Measurements from ENCODE around the gene SCAPER. TPM values are rescaled to one million over a fixed set of nuclear protein-coding genes. Genes with fewer than 3 reads are reported as not detected.
A peak's percentile ranks its signal among the peaks of the same experiment; 100 is the strongest.
"Not testable (repeated sequence)": the region's sequence is repeated elsewhere in the genome, so short reads cannot be mapped to it uniquely, and the experiment has no call there.

SCAPER gene
- total RNA-seq, 1 donor from 2014 or later = 5.3 TPM

DNA sequence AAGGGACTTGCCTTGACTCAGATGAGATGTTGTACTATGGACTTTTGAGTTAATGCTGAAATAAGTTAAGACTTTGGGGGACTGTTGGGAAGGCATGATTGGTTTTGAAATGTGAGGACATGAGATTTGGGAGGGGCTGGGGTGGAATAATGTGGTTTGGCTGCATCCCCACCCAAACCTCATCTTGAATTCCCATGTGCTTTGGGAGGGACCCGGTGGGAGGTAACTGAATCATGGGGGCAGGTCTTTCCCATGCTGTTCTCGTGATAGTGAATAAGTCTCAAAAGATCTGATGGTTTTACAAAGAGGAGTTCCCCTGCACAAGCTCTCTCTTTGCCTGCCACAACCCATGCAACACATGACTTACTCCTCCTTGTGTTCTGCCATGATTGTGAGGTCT, 474.4 kb downstream of the SCAPER start:
- DNase-seq (ENCODE audit: low read depth in 2 of 2) = not testable (repeated sequence)

DNA sequence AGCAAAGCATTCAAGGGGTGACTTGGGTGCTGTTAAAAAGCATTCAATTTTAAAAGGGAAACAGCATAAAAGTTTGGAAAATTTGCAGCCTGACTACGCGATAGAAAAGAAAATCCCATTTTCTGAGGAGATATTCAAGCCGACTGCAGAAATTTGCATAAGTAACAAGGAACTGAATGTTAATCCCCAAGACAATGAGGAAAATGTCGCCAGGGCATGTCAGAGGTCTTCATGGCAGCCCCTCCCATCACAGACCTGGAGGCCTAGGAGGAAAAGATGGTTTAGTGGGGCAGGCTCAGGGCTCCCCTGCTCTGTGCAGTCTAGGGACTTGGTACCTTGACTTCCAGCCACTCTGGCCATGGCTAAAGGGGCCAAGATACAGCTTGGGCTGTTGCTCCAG, 475.5 kb downstream of the SCAPER start:
- no peak for DNase-seq (ENCODE audit: low read depth in 2 of 2)

DNA sequence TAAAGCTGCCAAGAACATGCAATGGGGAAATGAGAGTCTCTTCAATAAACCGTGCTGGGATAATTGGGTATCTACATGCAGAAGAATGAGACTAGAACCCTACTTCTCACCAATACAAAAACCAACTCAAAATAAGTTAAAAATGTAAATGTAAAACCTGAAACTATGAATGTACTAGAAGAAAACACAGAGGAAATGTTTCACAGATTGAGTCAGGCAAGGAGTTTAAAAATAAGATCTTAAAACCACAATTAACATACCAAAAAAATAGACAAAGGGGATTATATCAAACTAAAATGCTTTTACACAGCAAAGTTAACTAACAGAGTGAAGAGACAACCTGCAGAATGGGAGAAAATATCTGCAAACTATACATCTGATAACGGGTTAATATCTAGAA, 478.2 kb downstream of the SCAPER start:
- no peak for DNase-seq (ENCODE audit: low read depth in 2 of 2)

DNA sequence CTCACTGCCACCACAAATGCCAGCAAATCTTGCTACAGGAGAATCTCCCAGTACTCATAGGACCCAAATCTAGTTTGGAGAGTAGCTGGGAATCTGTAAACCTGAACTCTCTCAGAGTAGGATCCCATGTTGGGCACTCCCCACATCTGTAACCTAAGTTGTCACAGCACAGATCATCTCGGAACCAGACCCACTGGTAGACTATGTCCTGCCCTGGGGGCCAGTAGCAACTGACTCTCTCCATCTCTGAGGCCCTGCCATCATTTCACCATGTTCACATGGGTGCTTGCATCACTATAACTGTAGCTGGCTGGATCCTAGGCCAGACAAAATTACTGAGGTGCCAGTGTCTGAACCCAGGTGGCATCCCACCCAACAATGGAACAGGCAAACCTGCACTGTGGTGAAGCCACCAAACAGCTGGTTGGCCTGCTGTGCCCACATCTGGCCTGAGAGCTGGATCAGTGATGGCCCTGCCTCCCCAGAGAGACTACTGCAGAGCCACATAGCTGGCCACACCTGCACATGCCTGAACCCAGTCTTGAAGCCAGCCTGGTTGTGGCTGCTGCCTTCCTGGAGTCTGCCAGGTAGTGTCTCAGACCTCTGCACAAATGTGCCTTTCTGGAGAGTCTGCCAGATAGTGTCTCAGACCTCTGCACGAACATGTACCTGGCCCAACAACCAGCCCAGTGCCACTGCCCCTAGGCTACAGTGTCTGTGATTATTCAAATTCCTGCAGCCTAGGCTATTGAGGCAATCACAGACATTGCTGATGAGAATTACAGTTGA, 486.6 kb downstream of the SCAPER start:
- no peak for DNase-seq (ENCODE audit: low read depth in 2 of 2)

GRCh38 chr15:76401285-76401684, 503.9 kb downstream of the SCAPER start:
- no peak for DNase-seq (ENCODE audit: low read depth in 2 of 2)

DNA sequence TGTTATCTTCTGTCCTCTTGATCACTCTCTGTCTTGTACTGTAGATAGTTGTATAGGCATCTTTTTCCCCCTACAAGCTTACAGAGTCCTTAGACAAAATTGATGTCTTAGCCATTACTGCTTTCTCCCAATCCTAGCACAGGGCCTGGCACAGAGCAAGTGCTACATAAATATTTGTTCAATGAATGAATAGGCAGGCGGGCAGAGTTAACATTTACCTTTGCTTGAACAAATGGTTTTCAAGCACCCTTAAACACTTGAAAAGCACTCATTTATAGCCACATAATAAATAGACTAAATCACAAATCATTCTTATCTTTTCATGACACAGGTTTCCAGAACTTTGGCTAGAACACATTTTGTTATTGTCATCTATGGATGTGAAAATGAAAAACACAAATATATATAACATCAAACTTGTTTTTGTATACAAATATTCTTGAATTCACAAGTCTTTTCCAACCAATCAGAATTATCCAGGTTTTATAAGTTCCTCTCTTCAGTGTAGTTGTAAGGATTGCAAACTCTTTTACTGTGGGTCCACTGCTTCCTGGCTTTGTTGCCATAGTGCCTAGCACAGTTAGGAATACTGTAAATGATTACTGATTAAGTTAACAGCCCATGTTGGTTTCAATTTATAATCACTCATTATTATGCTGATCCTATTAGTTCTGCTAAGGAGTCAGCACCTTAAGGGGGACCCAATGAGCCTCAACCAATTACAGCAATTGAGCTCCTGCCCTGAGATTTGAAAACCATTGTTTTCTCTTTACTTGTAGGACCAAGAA, 506.6 kb downstream of the SCAPER start:
- DNase-seq (ENCODE audit: low read depth in 2 of 2) = no peak

DNA sequence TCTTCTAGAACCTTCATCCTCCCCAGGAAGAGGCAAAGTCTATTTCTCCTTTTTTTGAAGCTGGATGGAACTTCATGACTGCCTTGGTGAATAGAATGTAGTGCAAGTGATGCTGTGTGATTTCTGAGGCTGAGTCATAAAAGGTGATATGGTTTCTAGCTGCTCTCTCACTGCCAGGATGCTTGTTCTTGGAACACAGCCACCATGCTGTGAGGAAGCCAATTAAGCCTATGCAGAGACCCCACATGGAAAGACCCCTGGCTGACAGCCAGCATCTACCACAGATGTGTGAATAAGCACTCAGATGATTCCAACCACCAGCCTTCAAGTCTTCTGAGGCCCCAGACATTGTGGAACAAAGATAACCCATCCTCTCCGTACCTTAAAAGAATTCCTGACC, 511.5 kb downstream of the SCAPER start:
- peak in 1 of 2 donors; percentile 45 for DNase-seq (ENCODE audit: low read depth in 2 of 2)

DNA sequence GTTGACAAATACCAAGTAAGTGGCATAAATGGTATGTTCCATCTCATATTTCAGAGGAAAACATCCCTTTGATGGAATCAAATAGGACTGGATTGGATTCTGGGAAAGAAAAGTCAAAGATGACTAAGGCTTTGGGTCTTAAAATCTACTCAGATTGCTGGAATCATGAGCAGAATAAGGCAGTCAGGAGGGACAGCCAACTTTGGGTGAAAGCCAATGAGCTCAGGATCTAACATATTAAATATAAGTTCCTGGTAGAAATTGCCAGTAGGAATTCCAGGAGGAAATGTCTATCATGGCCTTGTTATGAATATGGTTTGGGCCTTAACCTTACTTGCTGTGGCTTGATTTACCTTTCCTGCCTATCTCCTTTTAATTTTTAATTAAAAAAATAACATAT, 513.3 kb downstream of the SCAPER start:
- DNase-seq (ENCODE audit: low read depth in 2 of 2) = no peak

- DNase-seq (ENCODE audit: low read depth in 2 of 2) = no peak
Measured at GRCh38 chr15:76391309-76391708, 513.8 kb downstream of the SCAPER start.

DNA sequence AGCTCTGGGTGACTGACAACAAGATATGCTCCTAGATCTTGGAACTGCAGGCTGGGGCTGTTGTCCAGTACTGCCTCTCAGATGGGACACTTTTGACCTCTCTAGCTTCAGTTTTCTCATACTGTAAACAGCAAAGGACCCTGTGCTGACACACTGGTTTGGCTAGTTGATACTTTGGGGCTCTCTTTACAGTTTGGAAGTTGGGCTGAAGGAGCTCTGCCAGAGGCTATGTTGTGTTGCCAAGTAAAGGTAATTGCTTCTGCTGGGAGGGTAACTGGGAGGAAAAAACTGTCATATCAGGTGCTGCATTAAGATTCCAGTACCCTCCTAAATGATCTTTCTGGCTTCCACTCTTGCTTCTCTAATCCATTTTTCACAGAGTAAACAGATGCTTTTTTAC, 514.6 kb downstream of the SCAPER start:
- DNase-seq (ENCODE audit: low read depth in 2 of 2) = no peak

- DNase-seq (ENCODE audit: low read depth in 2 of 2) = no peak
Measured at GRCh38 chr15:76386926-76387325, 518.2 kb downstream of the SCAPER start.

GRCh38 chr15:76386178-76386577, 519.0 kb downstream of the SCAPER start:
- DNase-seq (ENCODE audit: low read depth in 2 of 2) = no peak

DNA sequence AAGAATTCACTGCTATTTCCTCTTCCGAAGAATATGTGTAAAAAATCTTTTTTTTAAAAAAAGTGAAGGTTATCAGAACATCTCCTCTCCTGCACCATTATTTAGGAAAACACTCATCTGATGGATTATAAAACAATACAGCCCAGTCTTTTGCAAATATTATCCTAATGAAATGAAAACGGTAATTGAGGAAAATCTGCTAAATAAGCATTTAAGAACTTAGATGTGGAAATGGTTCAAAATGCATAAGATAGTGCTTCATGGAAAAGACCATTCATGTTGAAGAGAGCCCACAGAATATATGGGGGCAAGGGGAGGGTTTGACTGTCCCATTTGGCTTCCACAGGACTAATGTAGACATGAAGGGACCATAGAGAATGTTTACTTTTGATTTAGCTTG, 520.7 kb downstream of the SCAPER start:
- no peak for DNase-seq (ENCODE audit: low read depth in 2 of 2)

GRCh38 chr15:76382987-76383728, 522.0 kb downstream of the SCAPER start:
- no peak for DNase-seq (ENCODE audit: low read depth in 2 of 2)

DNA sequence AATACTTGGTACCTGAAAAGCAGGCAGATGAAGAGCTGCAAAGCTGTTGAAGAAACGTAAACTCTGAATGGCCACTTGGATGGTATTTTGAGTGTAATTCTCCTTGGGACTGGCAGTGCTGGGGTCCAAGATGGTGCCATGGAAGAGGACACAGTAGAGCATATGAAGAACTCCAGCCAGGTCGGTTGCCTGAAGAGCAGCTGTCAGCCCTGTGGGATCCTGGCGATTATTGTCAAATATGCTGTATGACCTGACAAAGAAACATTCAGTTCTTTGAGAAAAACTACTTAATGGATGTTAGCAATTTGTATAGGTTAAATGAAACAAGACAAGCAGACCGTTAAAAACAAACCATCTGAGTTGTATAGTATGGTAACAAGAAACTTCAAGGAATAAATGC, 523.8 kb downstream of the SCAPER start:
- DNase-seq (ENCODE audit: low read depth in 2 of 2) = no peak

DNA sequence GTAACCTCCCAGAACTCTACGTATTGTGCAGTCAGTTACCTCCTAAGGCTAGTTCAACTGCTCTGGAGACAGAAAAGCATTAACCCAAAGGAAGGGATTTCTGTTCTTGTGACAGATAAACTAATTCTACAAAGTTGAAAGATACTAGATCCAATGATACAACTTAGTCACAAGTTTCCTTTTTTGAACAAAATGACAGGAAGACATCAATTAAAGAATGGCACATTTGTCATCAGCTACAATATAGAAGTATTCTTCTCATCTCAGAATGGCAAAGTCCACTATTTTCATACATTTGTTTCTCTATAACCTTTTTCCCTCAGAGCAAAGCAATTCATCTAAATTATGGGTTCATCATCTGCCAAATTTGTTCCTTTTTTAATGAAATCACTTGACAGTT, 524.9 kb downstream of the SCAPER start:
- peak in 1 of 2 donors; percentile 53 for DNase-seq (ENCODE audit: low read depth in 2 of 2)

DNA sequence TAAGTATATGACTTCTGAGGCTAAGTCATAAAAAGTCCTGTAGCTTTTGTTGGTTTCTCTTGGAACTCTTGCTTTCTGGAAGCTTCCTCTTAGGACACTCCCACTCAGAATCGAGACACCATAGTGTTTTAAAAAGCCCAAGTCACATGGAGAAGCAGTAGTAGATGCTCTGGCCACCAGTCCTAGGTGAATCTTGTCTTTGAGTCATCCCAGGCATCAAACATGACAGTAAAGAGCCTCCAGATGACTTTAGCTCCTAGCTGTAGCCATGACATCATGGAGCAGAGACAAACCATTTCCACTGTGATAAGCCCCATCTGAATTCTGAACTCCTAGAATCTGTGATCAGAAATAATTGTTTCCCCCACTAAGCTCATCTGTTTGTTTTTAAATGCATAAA, 526.4 kb downstream of the SCAPER start:
- no peak for DNase-seq (ENCODE audit: low read depth in 2 of 2)

DNA sequence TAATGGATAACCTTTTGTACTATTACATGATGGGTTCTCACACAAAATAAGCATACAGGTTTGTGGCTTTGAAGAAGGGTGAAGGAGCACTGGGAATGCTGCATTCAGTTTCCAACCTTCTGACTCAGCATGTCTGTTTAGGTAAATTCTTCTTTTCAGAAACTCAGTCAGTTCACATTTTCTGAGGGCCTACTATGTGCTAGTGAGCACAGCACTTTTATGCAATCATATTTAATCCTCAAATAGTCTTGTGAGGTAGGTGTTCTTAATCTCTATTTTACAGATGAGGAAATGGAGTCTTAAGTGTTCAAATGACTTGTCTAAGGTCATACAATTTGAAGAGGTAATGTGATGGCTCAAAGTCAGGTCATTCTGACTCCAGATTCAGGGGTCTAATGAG, 527.4 kb downstream of the SCAPER start:
- DNase-seq (ENCODE audit: low read depth in 2 of 2) = no peak

DNA sequence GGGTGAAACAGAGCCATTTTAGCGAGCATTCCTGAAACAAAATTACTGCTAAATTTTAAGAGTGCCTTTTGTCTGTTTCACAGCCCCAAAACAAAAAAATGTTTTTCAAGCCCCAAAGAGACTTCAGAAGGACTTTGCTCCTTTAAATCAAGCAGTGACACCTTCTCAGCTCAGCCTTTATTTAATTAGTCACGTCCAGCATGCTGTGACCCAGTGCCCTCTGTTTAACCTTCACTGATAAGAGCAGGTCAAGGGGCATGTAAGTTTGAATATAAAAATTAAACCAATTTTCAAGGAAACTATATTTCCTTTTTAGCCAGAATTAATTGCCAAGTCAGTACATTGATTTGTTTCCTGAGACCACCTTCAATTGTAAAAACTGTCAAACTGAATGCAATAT, 527.9 kb downstream of the SCAPER start:
- no peak for DNase-seq (ENCODE audit: low read depth in 2 of 2)

GRCh38 chr15:76376816-76377215, 528.3 kb downstream of the SCAPER start:
- DNase-seq (ENCODE audit: low read depth in 2 of 2) = no peak

DNA sequence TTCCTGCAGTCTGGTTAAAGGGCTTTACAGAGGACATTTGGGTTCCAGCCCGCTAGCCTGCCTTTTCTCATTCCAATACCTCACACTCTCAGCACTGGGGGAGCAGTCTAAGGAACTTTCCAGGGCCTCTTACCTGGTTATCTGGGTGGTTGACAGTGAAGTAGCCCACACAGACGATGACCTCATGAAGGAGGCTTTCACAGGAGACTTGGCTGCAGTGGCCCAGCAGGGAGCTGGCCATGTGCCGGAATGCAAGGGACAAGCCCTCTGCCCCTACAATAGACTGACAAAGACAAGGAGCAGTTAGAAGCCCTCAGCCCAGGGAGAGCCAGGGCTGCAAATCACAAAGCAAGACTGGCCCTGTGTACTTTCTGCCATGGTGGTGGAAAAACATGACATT, 529.1 kb downstream of the SCAPER start:
- DNase-seq (ENCODE audit: low read depth in 2 of 2) = no peak

- no peak for DNase-seq (ENCODE audit: low read depth in 2 of 2)
Measured at GRCh38 chr15:76368122-76368621, 537.0 kb downstream of the SCAPER start.

Data from dermis microvascular lymphatic vessel endothelial cell (primary cell).